Urothelium cell line (cell line): ENCODE data around the gene PROC.
"Not testable (repeated sequence)": the region's sequence is repeated elsewhere in the genome, so short reads cannot be mapped to it uniquely, and the experiment has no call there.

Source experiments
- DNase-seq: peaks from one replicate; pipeline ENCODE4 v3.0.0; 2011; ENCODE audit warnings: low spot score, mixed read lengths
- FAIRE-seq: peaks from 2 replicates; lab custom pipeline; 2011; peaks lifted over from hg19 to GRCh38; lab: Jason Lieb, UNC

The PROC gene

DNA sequence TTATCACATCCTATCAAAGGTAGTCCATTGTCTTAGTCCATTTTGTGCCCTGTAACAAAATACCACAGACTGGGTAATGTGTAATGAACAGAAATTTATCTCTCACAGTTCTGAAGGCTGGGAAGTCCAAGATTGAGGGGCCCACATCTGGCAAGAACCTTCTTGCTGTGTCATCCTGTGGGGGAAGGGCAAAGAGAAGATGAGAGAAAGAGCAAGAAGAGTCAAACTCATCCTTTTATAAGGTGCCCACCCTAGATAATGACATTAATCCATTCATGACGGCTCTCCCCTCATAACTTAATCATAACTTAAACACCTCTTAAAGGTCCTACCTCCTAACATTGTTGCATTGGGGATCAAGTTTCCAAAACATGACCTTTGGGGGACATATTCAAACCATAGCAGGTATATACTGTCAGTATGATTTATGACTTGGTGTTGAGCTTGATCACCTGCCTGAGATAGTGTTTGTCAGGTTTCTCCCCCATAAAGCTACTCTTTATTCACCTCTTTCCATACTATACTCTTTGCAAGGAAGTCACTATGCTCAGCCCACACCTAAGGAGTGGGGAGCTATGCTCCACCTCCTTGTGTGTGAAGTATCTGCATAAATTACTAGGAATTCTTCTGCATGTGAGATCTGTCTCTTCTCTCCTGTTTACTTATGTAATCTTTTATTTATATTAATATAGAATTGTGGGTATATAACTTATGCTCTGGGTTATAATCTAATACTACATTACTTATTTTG is 25.2 kb upstream of the PROC start:
- FAIRE-seq = no peak
- DNase-seq = no peak

DNA sequence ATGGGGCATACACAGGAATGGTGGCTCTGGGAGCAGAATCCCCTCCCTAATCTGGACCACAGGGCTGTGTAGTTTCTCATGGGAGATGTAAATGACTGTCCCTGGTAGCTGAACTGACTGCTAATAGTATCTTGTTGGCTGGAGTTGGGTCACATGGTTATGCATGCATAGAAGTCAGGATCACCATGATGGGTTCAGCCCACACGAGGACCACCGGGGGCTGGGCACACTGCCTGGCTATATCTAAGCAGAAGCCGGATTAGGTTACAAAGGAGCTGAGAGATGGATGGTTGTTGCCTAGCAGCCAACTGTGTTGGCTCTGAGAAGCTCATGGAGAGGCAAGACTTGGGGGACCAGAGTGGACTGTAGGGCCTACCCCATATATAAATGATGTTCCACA is 23.7 kb upstream of the PROC start:
- FAIRE-seq (no peak), DNase-seq (no peak)

DNA sequence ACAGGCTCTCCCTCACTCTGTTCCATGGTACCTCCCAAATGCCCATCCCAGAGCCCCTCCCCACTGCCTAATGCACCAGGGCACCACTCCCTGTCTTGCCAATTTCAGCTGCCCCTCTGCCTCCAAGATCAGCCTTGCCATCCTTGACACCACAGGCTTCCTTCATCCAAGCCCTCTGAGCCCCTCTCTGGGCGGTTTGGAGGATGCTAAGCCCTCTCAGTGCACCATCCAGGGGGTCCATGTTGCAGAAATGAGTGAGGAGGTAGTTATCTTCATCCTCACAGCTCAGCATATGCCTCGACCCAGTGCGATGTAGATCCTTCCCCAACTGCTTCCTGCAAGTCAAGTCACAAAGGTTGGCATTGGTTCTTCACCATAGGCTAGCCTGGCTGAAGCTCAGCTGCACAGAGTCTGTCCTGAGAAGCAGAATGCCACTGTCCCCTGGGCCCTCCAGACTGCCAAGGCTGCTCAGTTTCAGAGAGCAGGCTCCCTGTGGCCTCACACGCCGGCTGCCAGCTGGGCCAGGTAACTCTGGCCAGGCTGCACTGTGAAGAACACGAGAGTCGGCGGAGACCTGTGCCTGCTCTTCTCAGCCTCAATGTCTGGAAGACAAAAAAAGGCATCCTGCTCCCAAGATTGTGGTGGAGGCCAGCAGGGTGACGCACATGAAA is 20.5 kb upstream of the PROC start:
- peak; percentile 20 for FAIRE-seq
- DNase-seq = no peak

DNA sequence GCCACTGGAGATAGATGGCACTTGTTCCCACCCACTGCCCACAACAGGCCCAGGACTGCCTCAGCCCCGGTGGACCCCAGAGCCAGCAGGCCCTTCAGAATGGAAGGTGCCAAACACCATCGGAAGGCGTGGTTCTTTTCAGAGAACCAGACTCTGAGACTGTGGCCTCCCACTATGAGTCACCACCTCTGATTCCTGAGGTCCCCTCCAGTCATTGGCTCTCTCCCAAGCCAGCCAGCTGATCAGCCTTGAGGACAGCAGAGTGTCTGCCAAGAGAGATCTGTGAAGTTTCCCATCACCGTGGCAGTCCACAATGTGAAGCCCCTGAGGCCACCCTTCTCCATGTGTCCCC is 20.0 kb upstream of the PROC start:
- DNase-seq (peak; percentile 96), FAIRE-seq (peak; percentile 77)

DNA sequence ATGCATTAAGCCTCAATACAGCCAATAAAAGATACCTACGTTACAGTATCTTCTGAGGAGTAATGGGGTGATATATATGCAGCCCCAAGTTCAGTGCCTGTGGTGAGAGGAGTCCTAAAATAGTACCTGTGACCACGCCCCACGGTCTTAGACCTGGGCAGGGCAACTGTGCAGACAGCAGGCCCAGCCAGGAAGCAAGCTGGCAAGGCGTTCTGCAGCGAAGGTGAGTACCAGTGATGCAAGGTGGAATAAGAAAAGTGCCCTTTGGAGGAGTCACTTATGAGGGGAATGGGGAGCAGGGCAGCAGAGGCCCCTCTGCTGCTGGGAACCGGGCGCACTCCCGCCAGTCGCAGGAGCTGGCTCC is 17.7 kb upstream of the PROC start:
- FAIRE-seq = no peak

DNA sequence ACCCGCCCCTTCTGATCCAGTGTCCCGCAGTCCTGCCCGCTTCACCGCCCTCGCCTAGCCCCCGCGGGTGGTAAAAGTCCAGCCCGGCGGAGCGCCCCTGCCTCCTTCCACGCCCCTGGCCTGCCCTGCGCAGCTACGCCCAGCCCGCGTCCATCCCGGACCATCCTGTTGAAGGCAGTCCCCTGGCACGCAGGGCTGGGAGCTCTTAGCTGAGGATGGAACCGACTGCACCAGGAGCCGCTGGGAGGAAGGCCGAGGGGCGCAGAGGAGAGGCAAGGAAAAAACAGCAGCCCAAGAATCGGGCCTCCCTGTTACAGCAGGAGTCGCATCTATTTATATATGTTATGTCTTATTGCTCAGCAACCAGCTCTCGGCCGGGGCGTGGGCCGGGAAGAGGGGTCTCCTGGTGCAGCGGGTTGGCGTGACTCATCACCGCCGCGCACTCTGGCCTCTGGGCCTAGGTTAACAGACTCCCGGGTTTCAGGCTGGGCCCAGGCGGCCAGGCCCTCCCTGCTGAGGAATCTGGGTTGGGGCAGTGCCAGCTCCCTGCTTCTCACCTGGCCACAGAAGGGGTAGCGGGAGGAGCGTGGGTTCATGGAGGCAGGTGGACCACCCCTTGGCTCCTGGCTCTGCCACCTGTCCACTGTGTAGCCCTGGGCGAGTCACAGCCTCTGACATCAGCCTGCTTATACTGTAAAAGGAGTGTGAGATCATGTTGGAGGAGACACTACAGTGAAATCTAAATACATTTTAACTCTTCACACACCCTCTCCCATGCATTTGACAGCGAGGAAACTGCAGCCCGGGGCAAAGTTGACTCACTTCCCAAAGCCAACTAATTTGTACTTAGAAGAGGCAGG is 17.1 kb upstream of the PROC start:
- FAIRE-seq (peak; percentile 20), DNase-seq (peak; percentile 85)

More for the DNA sequence above, 17.7 kb upstream of the PROC start:
- DNase-seq = no peak

DNA sequence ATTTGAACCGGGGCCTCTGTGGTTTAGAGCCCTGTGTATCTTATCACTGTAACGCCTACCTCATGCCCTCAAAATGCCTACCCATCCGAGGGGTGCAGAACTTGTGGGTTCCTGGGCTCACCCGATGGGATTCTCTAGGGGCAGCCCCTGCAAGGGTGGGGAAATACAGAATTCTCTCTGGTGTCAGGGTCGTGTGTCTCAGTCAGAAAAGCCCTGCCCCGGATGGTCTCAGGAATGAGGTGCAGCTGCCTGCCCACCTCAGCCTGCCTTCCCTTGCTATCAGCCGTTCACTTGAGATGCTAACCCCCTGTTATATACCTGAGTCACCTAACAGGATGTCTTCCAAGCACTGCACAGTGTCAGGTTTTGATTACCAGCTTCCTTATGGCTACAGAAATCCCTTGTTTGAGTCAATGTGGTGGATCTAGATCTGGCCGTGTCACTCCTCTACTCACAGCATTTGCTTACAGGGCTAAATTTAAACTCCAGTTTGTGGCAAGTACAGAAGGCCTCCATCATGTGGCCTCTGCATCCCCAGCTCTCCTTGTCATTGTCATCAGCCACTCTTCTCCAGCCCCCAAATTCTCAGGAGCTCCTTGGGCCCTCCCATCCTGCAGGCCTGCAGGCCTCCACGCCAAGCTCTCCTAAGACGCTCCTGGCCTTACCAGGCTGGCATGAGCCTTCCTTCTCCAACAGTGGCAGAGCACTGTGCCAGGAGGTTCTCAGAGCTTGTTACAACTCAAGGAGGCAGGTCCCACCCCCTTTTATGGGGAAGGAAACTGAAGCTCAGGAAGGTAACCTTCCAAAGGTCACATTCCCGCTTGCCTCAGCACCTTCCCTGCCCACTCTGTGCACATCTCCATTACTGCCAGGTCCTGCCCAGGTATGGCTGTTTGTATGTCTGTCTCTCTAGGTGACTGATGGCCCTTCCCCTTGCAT is 16.2 kb upstream of the PROC start:
- no peak for FAIRE-seq

DNA sequence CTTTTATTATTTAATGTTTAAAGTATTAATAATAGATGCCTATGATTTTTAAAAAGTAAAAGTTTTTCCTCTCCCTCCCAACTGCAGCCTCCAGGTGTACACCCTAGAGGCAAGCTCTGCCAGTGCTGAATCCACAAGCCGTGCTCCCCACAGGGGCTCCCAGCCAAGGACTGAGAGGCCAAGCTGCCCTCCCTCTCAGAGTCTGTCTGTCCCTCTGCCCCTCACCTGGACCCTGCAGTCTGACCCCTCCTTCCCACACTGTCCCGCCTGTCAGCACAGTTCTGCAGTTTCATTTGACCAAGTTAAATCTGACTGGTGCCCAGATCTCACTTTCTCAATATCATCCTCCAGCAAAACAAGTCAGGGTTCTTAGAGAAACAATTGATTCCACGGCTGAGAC is 14.8 kb upstream of the PROC start:
- DNase-seq (no peak), FAIRE-seq (no peak)

More for the DNA sequence above, 16.2 kb upstream of the PROC start:
- DNase-seq = no peak

DNA sequence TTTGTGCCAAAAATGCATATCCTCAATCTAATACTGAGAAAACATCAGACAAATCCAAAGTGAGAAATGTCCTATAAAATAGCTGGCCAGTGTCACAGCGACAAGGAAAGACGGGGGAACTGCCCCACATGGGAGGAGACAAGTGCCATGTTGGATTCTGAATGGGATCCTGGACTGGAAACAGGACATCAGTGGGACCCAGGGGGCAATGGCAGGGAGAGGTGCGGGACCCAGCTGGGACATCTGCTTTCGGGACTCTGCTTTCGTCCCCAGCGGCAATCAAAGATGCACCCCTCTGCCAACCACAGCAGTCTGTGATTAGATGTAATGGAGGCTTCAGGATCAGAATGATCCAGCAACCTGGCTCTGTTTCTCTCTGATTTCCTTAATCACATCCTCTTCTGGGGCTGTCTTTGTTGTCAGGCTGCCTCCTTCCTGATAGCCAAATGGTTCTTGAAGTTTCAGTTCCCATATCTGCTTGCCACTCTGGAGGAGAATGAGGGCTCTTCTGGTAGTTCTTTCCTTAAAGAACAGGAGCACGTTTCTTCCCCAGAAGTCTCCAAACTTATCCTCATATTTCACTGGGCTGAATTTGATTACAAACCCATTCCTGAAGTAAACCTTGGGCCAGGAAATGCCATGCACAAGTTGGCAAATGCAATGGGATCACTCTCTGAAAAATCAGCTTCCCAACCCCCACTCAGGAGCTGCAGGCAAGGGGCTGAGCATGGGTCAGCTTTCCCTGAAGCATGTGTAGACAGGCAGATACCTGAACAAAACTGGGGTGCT is 13.6 kb upstream of the PROC start:
- FAIRE-seq (no peak), DNase-seq (no peak)

DNA sequence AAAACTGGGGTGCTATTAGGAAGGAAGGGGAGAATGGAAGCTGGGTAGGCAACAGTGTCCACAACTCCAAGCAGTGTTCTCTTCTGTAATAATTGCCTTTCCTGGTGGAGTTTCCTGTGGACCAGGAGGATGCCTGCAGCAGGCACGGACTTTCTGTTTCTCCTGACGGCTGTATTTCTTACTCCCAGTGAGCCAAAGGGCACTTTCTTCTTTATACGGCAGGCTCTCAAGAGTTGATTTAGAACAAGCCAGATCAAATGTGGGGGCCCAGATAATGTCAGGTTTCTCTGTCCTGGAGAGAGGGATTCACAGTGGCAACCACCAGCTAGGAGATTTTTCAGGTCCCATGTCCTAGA is 13.0 kb upstream of the PROC start:
- FAIRE-seq = no peak
- DNase-seq = no peak

DNA sequence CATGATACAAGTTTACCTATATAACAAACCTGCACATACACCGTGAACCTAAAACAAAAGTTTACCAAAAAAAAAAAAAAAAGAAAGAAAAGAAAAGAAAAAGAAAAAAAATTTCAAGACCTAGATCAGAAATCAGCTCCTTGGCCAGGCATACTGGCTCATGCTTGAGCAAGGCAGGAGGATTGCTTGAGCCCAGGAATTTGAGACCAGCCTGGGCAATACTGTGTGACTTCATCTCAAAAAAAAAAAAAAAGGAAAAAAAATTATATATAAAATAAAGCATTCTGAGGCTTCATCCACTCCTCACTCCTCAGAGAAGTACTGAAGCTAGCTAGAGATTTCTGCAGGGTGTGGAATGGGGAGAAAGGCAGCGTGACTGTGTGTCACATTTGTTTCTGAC is 11.8 kb upstream of the PROC start:
- DNase-seq = no peak
- no peak for FAIRE-seq

DNA sequence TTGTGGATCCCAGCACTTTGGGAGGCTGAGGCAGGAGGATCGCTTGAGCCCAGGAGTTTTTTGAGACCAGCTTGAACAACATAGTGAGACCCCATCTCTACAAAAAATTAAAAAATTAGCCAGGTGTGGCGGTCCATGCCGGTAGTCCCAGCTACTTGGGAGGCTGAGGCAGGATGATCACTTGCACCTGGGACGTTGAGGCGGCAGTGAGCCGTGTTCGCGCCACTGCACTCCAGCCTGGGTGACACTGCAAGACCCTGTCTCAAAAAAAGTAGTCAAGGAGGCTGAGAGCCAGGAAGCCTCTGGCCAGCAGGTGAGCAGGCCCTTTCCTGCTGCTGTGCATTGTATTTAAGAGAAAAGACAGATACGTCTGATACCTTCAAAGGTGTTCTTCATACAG is 11.1 kb upstream of the PROC start:
- FAIRE-seq (no peak), DNase-seq (no peak)

DNA sequence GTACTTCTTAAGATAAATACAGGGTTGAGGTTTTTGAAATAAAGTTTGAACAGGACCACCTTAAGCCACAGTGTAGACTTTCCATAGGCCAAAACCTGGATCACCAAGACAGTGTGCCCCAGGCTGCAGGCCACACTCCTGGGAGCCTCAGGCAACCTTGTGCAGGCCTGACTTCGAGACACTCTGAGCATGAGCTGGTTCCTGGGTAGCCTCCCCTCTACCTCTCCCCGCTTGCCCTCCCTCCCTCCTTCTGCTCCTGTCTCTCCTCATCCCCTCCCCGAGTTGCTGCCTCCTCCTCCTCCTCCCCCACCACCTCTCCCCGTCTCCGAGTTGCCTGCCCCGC is 10.6 kb upstream of the PROC start:
- DNase-seq (no peak), FAIRE-seq (no peak)

DNA sequence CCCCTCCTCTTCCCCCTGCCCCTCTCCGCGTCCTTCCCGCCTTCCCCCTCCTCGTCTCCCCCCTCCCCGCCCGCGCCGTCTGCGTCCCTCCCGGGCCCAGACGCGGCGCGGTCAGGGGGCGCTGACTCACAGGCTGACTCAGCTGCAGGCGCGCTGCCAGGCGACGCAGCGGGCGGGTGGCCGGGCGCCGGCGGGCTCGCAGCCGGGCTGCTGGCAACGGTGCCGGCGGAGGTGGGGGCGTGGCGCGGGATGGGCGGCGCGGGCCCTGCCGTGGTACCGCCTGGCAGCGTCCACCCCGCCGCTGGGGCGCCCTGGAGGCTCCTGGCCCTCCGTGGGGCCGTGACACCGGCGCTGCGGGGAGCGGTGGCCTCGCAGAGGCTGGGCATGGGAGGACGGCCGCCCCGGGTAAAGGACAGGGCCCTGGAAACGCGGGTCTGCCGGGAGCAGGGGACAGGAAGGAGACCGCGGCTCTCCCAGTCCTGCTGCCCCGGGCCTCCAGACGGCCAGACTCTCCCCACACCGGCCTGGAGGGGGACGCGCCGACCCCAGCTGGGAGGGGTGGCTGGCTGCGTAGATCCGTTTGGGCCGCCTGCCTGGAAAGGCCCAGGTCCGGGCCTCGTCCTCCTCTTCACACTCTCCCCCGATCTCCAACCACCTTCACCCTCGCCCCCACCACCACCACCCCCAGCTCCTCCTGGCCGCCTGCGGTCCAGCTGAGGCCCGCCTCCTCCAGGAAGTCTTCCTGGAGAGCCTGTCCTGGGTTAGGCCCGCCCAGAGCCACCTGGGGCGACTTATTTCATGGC is 10.0 kb upstream of the PROC start:
- DNase-seq = peak; percentile 98
- peak; percentile 98 for FAIRE-seq

DNA sequence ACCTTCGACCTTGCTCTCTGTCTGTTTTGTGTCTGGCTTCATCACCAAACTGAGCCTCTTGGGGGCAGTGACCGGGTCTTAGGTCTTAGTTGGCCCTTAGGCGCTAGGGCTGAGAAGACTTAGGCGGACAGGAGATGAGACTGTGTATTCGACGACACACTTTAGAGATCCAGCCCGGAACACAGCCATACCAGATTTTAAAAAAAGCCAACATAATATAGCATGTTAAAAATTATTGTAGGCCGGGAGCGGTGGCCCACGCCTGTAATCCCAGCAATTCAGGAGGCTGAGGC is 9.5 kb upstream of the PROC start:
- DNase-seq (no peak), FAIRE-seq (no peak)

DNA sequence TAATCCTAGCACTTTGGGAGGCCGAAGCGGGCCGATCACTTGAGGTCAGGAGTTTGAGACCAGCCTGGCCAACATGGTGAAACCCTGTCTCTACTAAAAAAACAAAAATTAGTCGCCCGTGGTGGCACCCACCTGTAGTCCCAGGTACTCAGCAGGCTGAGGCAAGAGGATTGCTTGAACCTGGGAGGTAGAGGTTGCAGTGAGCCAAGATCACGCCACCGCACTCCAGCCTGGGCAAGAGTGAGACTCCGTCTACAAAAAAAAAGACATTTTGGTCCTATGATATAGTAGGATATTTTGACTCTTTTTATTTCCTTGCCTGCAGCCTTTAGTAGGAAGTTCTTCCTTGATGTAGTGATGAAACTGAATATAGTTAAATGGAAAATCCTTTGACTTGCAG is 8.5 kb upstream of the PROC start:
- not testable (repeated sequence) for DNase-seq, FAIRE-seq

DNA sequence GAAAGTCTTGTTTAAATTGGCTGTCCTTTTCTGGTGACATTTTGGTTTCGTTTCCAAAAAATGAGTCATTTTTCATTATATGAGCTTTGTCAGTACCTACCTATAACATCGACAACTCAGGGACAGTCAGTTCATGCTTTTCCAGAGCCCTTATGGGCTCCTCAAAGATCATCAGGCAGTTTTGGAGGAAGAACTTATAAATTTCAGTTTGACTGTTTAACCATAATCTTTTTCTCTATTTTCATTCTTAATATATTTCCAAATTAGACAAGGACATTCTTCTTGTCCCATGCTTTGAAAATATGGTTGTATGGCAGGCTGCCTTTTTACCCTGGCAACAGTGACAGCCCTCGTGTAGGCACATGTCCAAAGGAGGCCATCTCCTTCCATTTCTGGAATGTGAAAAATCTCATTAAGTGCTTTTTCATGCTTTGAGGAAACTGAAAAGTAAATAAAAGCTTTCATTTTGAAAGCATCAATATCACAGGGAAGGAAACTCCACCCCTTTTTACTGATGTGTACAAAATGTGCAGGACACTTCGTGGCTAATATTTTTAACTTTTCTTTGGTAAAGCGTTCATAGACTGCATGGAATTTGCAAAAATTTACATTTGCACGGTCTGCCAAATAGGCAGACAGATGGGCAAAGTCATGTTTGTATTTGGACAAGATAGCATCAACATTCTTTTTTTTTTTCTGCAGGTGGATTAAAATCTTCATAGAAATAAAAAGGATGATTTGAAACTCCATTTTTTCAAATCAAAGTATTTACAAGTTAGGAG is 7.2 kb upstream of the PROC start:
- no peak for FAIRE-seq

DNA sequence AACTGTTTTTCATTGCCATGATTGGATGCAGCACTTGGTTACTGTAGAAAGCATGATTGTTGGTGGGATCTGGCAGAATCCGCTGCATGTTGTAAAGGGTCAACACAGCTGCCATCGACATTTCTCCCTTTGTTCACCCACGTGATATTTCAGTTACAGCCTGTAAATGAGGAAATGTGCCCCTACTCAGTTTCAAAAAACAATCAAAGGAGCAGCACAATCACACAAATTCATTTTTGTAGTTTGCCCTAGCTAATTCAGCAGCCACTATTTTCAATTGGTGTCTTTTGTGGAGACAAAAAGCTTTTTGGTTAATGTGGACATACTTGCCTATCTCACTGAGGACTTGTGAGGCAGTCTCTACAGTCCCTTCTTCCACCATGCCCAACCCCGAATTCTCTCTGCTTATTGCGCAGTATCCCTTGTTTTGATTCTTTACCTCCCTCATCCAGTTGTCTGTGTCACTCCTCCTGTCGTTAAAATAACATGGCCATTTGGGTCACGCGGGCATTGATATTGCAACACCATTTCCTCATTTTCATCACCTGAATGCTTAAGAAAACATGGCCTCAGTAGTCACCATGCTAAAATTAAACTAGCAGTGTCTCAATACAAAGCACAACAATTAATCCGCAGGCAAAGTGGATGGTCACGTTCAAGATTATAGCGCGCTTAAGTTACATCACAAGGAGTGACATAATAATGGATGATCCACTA is 6.4 kb upstream of the PROC start:
- peak; percentile 9 for FAIRE-seq
- DNase-seq = no peak

More for the DNA sequence above, 7.2 kb upstream of the PROC start:
- DNase-seq = peak; percentile 61
